ENCODE results near the gene ZBTB7A.

The ZBTB7A gene

GRCh38 chr19:4046946-4047683, 19.6 kb downstream of the ZBTB7A start:
- no peak overlapping the region for H3K9ac ChIP-seq (ENCODE audit: low read length)
- H3K36me3 ChIP-seq (ENCODE audit: control insufficient read depth in 1 of 2, insufficient read depth in 2 of 2, low read depth in 1 of 2, low read length in 2 of 2) = peaks cover 43 to 73% of the 10 kb centered on the region in 2 experiments
- no peak overlapping the region for H3K27ac ChIP-seq (ENCODE audit: low read length, poor library complexity, severe bottlenecking)
- H3K27me3 ChIP-seq (ENCODE audit: control insufficient read depth in 1 of 2, insufficient read depth in 1 of 2, low read length in 2 of 2) = no peaks in the 10 kb centered on the region
- no peak overlapping the region for H3K4me3 ChIP-seq (ENCODE audit: insufficient read depth in 1 of 2, low read depth in 1 of 2, low read length in 2 of 2)
- no peak overlapping the region for H4K91ac ChIP-seq (ENCODE audit: low read length)
- peaks cover 13% of the 10 kb centered on the region for H3K79me1 ChIP-seq (replicated peaks; ENCODE audit: low read length, poor library complexity, severe bottlenecking)
- H3K23ac ChIP-seq (ENCODE audit: low read length in 2 of 2) = no peak overlapping the region
- H3K14ac ChIP-seq (ENCODE audit: low read length in 2 of 2) = no peak overlapping the region
- DNase-seq = no peak
- no peak overlapping the region for H3K4ac ChIP-seq (ENCODE audit: low read depth in 1 of 2, low read length in 2 of 2)
- no peak overlapping the region for H2BK12ac ChIP-seq (ENCODE audit: low read length in 2 of 2)
- peaks cover 27% of the 10 kb centered on the region for H3K4me1 ChIP-seq (ENCODE audit: control insufficient read depth, insufficient read depth, low read depth, low read length)
- no peak overlapping the region for H2BK15ac ChIP-seq (ENCODE audit: low read depth, poor library complexity, severe bottlenecking)
- no peak overlapping the region for H2BK5ac ChIP-seq (ENCODE audit: low read depth, low read length, poor library complexity, severe bottlenecking)
- no peak overlapping the region for H3K18ac ChIP-seq (ENCODE audit: low read depth in 1 of 2, low read length in 2 of 2)
- no peak overlapping the region for H4K8ac ChIP-seq (ENCODE audit: low read length)
- H3K9me3 ChIP-seq (ENCODE audit: control insufficient read depth, low read length) = no peaks in the 10 kb centered on the region
- H3K4me2 ChIP-seq (ENCODE audit: low read length, poor library complexity, severe bottlenecking) = no peak overlapping the region
- H2AK5ac ChIP-seq (ENCODE audit: low read length, severe bottlenecking) = no peak overlapping the region
- H2AFZ ChIP-seq (ENCODE audit: low read depth, low read length) = no peak overlapping the region
- no peak overlapping the region for H2BK120ac ChIP-seq (ENCODE audit: low read depth, low read length)
- 94% methylated on average over 12 of the region's 33 CpGs for WGBS

GRCh38 chr19:4046362-4046691, 20.4 kb downstream of the ZBTB7A start:
- H3K9me3 ChIP-seq (ENCODE audit: control insufficient read depth, low read length) = no peaks in the 10 kb centered on the region
- H3K14ac ChIP-seq (ENCODE audit: low read length in 2 of 2) = no peak overlapping the region
- no peak overlapping the region for H2AK5ac ChIP-seq (ENCODE audit: low read length, severe bottlenecking)
- no peak for DNase-seq
- H3K4me3 ChIP-seq (ENCODE audit: insufficient read depth in 1 of 2, low read depth in 1 of 2, low read length in 2 of 2) = no peak overlapping the region
- H3K27ac ChIP-seq (ENCODE audit: low read length, poor library complexity, severe bottlenecking) = no peak overlapping the region
- H3K18ac ChIP-seq (ENCODE audit: low read depth in 1 of 2, low read length in 2 of 2) = no peak overlapping the region
- peaks cover 19% of the 10 kb centered on the region for H3K4me1 ChIP-seq (ENCODE audit: control insufficient read depth, insufficient read depth, low read depth, low read length)
- peaks cover 14% of the 10 kb centered on the region for H3K79me1 ChIP-seq (replicated peaks; ENCODE audit: low read length, poor library complexity, severe bottlenecking)
- H3K23ac ChIP-seq (ENCODE audit: low read length in 2 of 2) = no peak overlapping the region
- no peaks in the 10 kb centered on the region for H3K27me3 ChIP-seq (ENCODE audit: control insufficient read depth in 1 of 2, insufficient read depth in 1 of 2, low read length in 2 of 2)
- no peak overlapping the region for H3K4ac ChIP-seq (ENCODE audit: low read depth in 1 of 2, low read length in 2 of 2)
- peak overlapping the region; percentile 15 for H3K9ac ChIP-seq (ENCODE audit: low read length)
- H2BK120ac ChIP-seq (ENCODE audit: low read depth, low read length) = no peak overlapping the region
- no peak overlapping the region for H4K8ac ChIP-seq (ENCODE audit: low read length)
- H2BK5ac ChIP-seq (ENCODE audit: low read depth, low read length, poor library complexity, severe bottlenecking) = no peak overlapping the region
- H2AFZ ChIP-seq (ENCODE audit: low read depth, low read length) = no peak overlapping the region
- H4K91ac ChIP-seq (ENCODE audit: low read length) = no peak overlapping the region
- no CpG with 5 or more reads among the region's 7 CpGs for WGBS
- peaks cover 47 to 76% of the 10 kb centered on the region in 2 experiments for H3K36me3 ChIP-seq (ENCODE audit: control insufficient read depth in 1 of 2, insufficient read depth in 2 of 2, low read depth in 1 of 2, low read length in 2 of 2)
- no peak overlapping the region for H3K4me2 ChIP-seq (ENCODE audit: low read length, poor library complexity, severe bottlenecking)
- H2BK12ac ChIP-seq (ENCODE audit: low read length in 2 of 2) = no peak overlapping the region
- no peak overlapping the region for H2BK15ac ChIP-seq (ENCODE audit: low read depth, poor library complexity, severe bottlenecking)

DNA sequence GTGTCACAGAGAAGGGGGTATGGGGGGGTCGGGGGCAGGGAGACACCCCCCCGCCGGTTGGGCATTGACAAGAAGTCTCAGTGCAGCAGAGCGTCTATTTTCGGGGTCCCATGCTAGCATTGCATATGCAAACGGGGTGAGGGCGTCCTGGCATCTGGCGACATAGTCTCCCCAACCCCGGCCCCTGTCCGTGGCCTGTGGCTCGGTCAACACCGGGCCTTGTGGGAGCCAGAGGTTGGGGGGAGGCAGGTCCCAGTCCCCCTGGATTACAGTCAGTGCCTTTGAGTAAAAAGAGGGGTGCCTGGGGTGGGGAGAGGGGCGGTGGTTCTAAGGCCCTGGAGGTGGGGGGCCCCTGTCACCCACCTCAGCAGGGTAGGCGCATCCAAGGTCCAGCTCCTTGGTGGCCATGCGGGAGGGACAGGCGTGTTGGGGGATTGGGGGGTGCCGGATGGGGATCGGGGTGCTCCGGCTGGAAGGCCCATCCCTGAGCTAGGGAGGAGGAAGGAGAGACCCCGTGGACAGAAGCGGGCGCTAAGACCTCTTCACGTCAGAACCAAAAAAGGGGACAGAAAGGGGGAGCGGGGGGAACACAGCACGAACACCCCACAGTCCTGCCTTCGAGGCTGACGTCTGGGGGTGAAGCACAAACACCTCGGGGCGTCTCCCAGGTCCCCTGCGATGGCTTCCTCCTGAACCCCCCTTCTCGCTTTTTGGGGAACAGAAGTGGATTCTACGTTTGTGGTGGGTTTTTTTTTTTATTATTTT, 20.9 kb downstream of the ZBTB7A start:
- no peak overlapping the region for H4K91ac ChIP-seq (ENCODE audit: low read length)
- peaks cover 15% of the 10 kb centered on the region for H3K79me1 ChIP-seq (replicated peaks; ENCODE audit: low read length, poor library complexity, severe bottlenecking)
- H2BK12ac ChIP-seq (ENCODE audit: low read length in 2 of 2) = no peak overlapping the region
- H3K18ac ChIP-seq (ENCODE audit: low read depth in 1 of 2, low read length in 2 of 2) = no peak overlapping the region
- no peak overlapping the region for H3K4me2 ChIP-seq (ENCODE audit: low read length, poor library complexity, severe bottlenecking)
- no peak overlapping the region for H2BK5ac ChIP-seq (ENCODE audit: low read depth, low read length, poor library complexity, severe bottlenecking)
- H3K9ac ChIP-seq (ENCODE audit: low read length) = peak overlapping the region; percentile 15
- H3K9me3 ChIP-seq (ENCODE audit: control insufficient read depth, low read length) = no peaks in the 10 kb centered on the region
- H3K23ac ChIP-seq (ENCODE audit: low read length in 2 of 2) = no peak overlapping the region
- H3K27me3 ChIP-seq (ENCODE audit: control insufficient read depth in 1 of 2, insufficient read depth in 1 of 2, low read length in 2 of 2) = no peaks in the 10 kb centered on the region
- no peak overlapping the region for H3K4me3 ChIP-seq (ENCODE audit: insufficient read depth in 1 of 2, low read depth in 1 of 2, low read length in 2 of 2)
- no peak overlapping the region for H2AK5ac ChIP-seq (ENCODE audit: low read length, severe bottlenecking)
- 97% methylated on average over 31 of the region's 32 CpGs for WGBS
- no peak overlapping the region for H3K4ac ChIP-seq (ENCODE audit: low read depth in 1 of 2, low read length in 2 of 2)
- no peak overlapping the region for H3K14ac ChIP-seq (ENCODE audit: low read length in 2 of 2)
- no peak overlapping the region for H2BK120ac ChIP-seq (ENCODE audit: low read depth, low read length)
- no peak overlapping the region for H3K27ac ChIP-seq (ENCODE audit: low read length, poor library complexity, severe bottlenecking)
- no peak overlapping the region for H4K8ac ChIP-seq (ENCODE audit: low read length)
- no peak overlapping the region for H2BK15ac ChIP-seq (ENCODE audit: low read depth, poor library complexity, severe bottlenecking)
- peaks cover 16% of the 10 kb centered on the region for H3K4me1 ChIP-seq (ENCODE audit: control insufficient read depth, insufficient read depth, low read depth, low read length)
- no peak overlapping the region for H2AFZ ChIP-seq (ENCODE audit: low read depth, low read length)
- H3K36me3 ChIP-seq (ENCODE audit: control insufficient read depth in 1 of 2, insufficient read depth in 2 of 2, low read depth in 1 of 2, low read length in 2 of 2) = peaks cover 47 to 78% of the 10 kb centered on the region in 2 experiments
- DNase-seq = no peak

- Histone ChIP-seq H2BK12ac (ENCODE audit: low read length in 2 of 2) (no peak overlapping the region), H3K79me1 (replicated peaks; ENCODE audit: low read length, poor library complexity, severe bottlenecking) (peaks cover 18% of the 10 kb centered on the region), H3K14ac (ENCODE audit: low read length in 2 of 2) (no peak overlapping the region), H3K36me3 (ENCODE audit: control insufficient read depth in 1 of 2, insufficient read depth in 2 of 2, low read depth in 1 of 2, low read length in 2 of 2) (peaks cover 47 to 78% of the 10 kb centered on the region in 2 experiments), H3K4ac (ENCODE audit: low read depth in 1 of 2, low read length in 2 of 2) (no peak overlapping the region), H4K91ac (ENCODE audit: low read length) (no peak overlapping the region), H3K9me3 (ENCODE audit: control insufficient read depth, low read length) (no peaks in the 10 kb centered on the region), H2AFZ (ENCODE audit: low read depth, low read length) (no peak overlapping the region), H3K9ac (ENCODE audit: low read length) (no peak overlapping the region), H3K27ac (ENCODE audit: low read length, poor library complexity, severe bottlenecking) (no peak overlapping the region), H2BK120ac (ENCODE audit: low read depth, low read length) (no peak overlapping the region), H2AK5ac (ENCODE audit: low read length, severe bottlenecking) (no peak overlapping the region), H2BK5ac (ENCODE audit: low read depth, low read length, poor library complexity, severe bottlenecking) (no peak overlapping the region), H3K4me2 (ENCODE audit: low read length, poor library complexity, severe bottlenecking) (no peak overlapping the region), H3K27me3 (ENCODE audit: control insufficient read depth in 1 of 2, insufficient read depth in 1 of 2, low read length in 2 of 2) (no peaks in the 10 kb centered on the region), H4K8ac (ENCODE audit: low read length) (no peak overlapping the region), H3K4me1 (ENCODE audit: control insufficient read depth, insufficient read depth, low read depth, low read length) (peaks cover 17% of the 10 kb centered on the region), H3K4me3 (ENCODE audit: insufficient read depth in 1 of 2, low read depth in 1 of 2, low read length in 2 of 2) (no peak overlapping the region), H2BK15ac (ENCODE audit: low read depth, poor library complexity, severe bottlenecking) (no peak overlapping the region), H3K23ac (ENCODE audit: low read length in 2 of 2) (no peak overlapping the region), H3K18ac (ENCODE audit: low read depth in 1 of 2, low read length in 2 of 2) (no peak overlapping the region)
- no peak for DNase-seq
- 91% methylated on average over 21 of the region's 21 CpGs for WGBS
These were observed 21.7 kb downstream of the ZBTB7A start for GRCh38 chr19:4044990-4045465.

All from mesenchymal stem cell (in vitro differentiated cells and primary cell).